K562 (cell line): ENCODE measurements around the gene COMTD1. TPM values are rescaled to one million over a fixed set of nuclear protein-coding genes. Genes with fewer than 3 reads are reported as not detected.

Experiments
- BCLAF1 ChIP-seq, 2 experiments: fragments of 450-650 bp in 1 of 2; IDR thresholded peaks; 2 replicates each; pipeline ENCODE4 v1.6.1; 2011 to 2017; ENCODE audit warnings: low read depth in 2 of 2, antibody characterized with exemption in 1 of 2, borderline replicate concordance in 1 of 2, low read length in 1 of 2, mild to moderate bottlenecking in 1 of 2, mixed read lengths in 1 of 2; ENCODE audit not compliant: control insufficient read depth in 1 of 2
- CBFA2T3 ChIP-seq: fragments of 450-650 bp; IDR thresholded peaks from 2 replicates; pipeline ENCODE4 v1.6.1; 2017
- CBX3 ChIP-seq, 2 experiments: IDR thresholded peaks; 1 replicate in 1 of 2; 2 replicates in 1 of 2; pipeline ENCODE4 v1.6.1; 2012; ENCODE audit warnings: inconsistent platforms in 2 of 2, low read length in 2 of 2, borderline replicate concordance in 1 of 2, control low read depth in 1 of 2
- HEY1 ChIP-seq: fragments of 250-450 bp; sonication (Bioruptor Pico); IDR thresholded peaks from 2 replicates; pipeline ENCODE4 v1.5.0; 2020; ENCODE audit warnings: mild to moderate bottlenecking, moderate library complexity, borderline replicate concordance
- KAT2B ChIP-seq: IDR thresholded peaks from one replicate; pipeline ENCODE4 v1.6.1; 2012; ENCODE audit warnings: low read depth, mild to moderate bottlenecking, control low read depth, inconsistent platforms, low read length, moderate library complexity
- KLF13 ChIP-seq: fragments of 450-650 bp; IDR thresholded peaks from 2 replicates; pipeline ENCODE4 v1.6.1; 2016; ENCODE audit warnings: missing genetic modification characterization, low read depth, mild to moderate bottlenecking, missing compliant biosample characterization, moderate library complexity, borderline replicate concordance
- MYBL2 ChIP-seq, 2 experiments: fragments of 450-650 bp in 1 of 2; sonication (generic) in 1 of 2; formaldehyde crosslinking in 1 of 2; IDR thresholded peaks; 2 replicates each; pipeline versions ENCODE4 v1.6.1 to v1.8.1; 2017 to 2022; ENCODE audit warnings: borderline replicate concordance in 1 of 2, inconsistent platforms in 1 of 2, low read depth in 1 of 2, mild to moderate bottlenecking in 1 of 2, missing genetic modification reagents in 1 of 2, moderate library complexity in 1 of 2
- NCOA2 ChIP-seq, 2 experiments: fragments of 450-650 bp; IDR thresholded peaks; 2 replicates each; pipeline ENCODE4 v1.6.1; 2018; ENCODE audit warnings: mild to moderate bottlenecking in 2 of 2, moderate library complexity in 1 of 2; ENCODE audit not compliant: partially characterized antibody in 2 of 2
- NFRKB ChIP-seq: fragments of 450-650 bp; IDR thresholded peaks from 2 replicates; pipeline ENCODE4 v1.6.1; 2016; ENCODE audit warnings: low read depth
- PML ChIP-seq: IDR thresholded peaks from 2 replicates; pipeline ENCODE4 v1.6.1; 2012; ENCODE audit warnings: low read length, inconsistent platforms
- RAD51 ChIP-seq: fragments of 450-650 bp; IDR thresholded peaks from 2 replicates; pipeline ENCODE4 v1.7.1; 2016; ENCODE audit warnings: low read depth, mild to moderate bottlenecking, borderline replicate concordance
- RFX7 ChIP-seq: fragments of 250-450 bp; sonication (Bioruptor Pico); IDR thresholded peaks from 2 replicates; pipeline ENCODE4 v1.5.1; 2021; ENCODE audit warnings: mild to moderate bottlenecking
- SAFB ChIP-seq: fragments of 200-400 bp; formaldehyde crosslinking; IDR thresholded peaks from 2 replicates; pipeline ENCODE4 v1.6.1; 2017; ENCODE audit warnings: low read depth, low read length, borderline replicate concordance
- SLC30A9 ChIP-seq: fragments of 250-450 bp; sonication (Bioruptor Pico); IDR thresholded peaks from 2 replicates; pipeline ENCODE4 v1.8.0; 2022; ENCODE audit warnings: mild to moderate bottlenecking, moderate library complexity
- SRF ChIP-seq, 2 experiments: fragments of 250-450, 450-650 bp in 1 of 2; sonication (Bioruptor Pico) in 1 of 2; sonication (generic) in 1 of 2; formaldehyde crosslinking; IDR thresholded peaks; 2 replicates each; pipeline versions ENCODE4 v1.5.0 to v1.5.1; 2020 to 2022; ENCODE audit warnings: mild to moderate bottlenecking in 1 of 2, missing genetic modification reagents in 1 of 2
- TAF15 ChIP-seq: fragments of 200-400 bp; formaldehyde crosslinking; IDR thresholded peaks from 2 replicates; pipeline ENCODE4 v1.6.1; 2017; ENCODE audit warnings: mild to moderate bottlenecking, low read depth, low read length, moderate library complexity
- TAL1 ChIP-seq: fragments of 450-650 bp; IDR thresholded peaks from 2 replicates; pipeline ENCODE4 v1.6.1; 2016; ENCODE audit warnings: mild to moderate bottlenecking
- USF2 ChIP-seq: sonication (generic); formaldehyde crosslinking; IDR thresholded peaks from 2 replicates; pipeline ENCODE4 v1.5.0; 2020; ENCODE audit warnings: missing genetic modification reagents
- ZSCAN32 ChIP-seq: fragments of 450-650 bp; formaldehyde crosslinking; IDR thresholded peaks from 2 replicates; pipeline ENCODE4 v1.4.0; 2020; ENCODE audit warnings: mild to moderate bottlenecking, moderate library complexity
- polyA plus RNA-seq, 8 experiments: library from polyadenylated mRNA; depleted of rRNA in 4 of 8; stranded (reverse) in 5 of 8; unstranded in 3 of 8; fragments of >200 nt; fragmentation: Nextera tagmentation in 2 of 8; fragmentation: Illumina TruSeq in 1 of 8; extraction: Ambion mirVana in 2 of 8; extraction: Trizol in 1 of 8; gene quantifications; 2 replicates each; pipeline versions ENCODE4 v1.2.1 to v1.2.3, GENCODE V29; 2011 to 2014; ENCODE audit warnings: inconsistent platforms in 1 of 8, missing spikeins in 1 of 8
- total RNA-seq, 7 experiments: library from RNA; depleted of rRNA in 6 of 7; stranded (reverse); fragments of >200 nt in 6 of 7; fragmentation: Illumina TruSeq in 2 of 7; extraction: Trizol in 2 of 7; gene quantifications; 2 replicates each; pipeline versions ENCODE4 v1.2.1 to v1.2.3, GENCODE V29; 2011 to 2021; ENCODE audit warnings: low replicate concordance in 1 of 7
- TF ChIP-seq, protein P1 (sequence below): fragments of 450-650 bp; conservative IDR thresholded peaks from 2 replicates; pipeline ENCODE4 v1.6.1; 2016; ENCODE audit warnings: missing genetic modification characterization, low read depth, mild to moderate bottlenecking, control low read depth, missing compliant biosample characterization

The COMTD1 gene
- total and polyA plus RNA-seq, 9 of the 15 experiments (the other 6 are each of a cell fraction or from before 2014, with no cell fraction given), result 0.41 to 112 (median 13.7) TPM

DNA sequence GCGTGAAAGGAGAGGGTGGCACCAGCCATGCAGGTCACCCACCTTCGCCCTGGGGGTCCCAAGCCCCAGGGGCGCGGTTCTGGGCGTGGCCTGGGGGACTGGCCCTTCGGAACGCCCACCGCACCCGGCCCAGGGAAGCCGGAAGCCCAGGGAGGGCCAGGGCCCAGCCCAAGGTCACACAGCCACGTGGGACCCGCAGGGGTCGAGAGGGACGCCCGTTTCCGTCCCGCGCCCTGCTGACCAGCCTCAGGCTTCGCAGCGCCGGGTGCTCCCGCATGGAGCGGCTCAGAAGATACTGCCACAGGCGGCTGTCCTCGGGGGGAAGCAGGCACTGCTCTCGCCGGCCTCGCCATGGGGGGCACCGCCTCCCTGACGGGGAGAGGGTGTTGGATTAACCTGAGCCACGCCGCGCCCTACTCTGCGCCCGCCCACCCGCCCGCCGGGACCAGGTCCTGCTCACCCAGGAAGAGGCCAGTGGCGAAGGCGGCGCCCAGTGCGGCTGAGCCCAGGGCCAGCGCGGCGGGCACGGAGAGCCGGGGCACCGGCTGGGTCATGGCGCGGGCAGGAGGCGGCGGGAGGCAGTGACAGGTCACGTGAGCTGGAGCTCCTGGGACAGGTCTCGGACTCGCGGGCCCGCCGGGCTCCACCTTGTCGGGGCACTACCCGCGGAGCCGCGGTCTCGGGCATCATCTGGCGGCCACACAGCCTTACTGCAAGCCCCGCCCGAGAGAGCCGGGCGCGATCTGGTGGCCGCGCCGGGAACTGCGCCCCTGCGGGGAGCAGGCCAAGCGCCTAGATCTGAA lies at the start of gene COMTD1 (continued):
- TF ChIP-seq, protein P1, sequence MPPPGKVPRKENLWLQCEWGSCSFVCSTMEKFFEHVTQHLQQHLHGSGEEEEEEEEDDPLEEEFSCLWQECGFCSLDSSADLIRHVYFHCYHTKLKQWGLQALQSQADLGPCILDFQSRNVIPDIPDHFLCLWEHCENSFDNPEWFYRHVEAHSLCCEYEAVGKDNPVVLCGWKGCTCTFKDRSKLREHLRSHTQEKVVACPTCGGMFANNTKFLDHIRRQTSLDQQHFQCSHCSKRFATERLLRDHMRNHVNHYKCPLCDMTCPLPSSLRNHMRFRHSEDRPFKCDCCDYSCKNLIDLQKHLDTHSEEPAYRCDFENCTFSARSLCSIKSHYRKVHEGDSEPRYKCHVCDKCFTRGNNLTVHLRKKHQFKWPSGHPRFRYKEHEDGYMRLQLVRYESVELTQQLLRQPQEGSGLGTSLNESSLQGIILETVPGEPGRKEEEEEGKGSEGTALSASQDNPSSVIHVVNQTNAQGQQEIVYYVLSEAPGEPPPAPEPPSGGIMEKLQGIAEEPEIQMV (tag), result no peak
- TF ChIP-seq NFRKB (peak; percentile 61; the same call in 1 of the 2 replicates), USF2 (CRISPR knock-in tag) (peak; percentile 93), PML (no peak), SLC30A9 (0 out of 2 replicates have a peak, but pooled peaks have one; percentile 28), SAFB (peak; percentile 76), ZSCAN32 (CRISPR knock-in tag) (peak; percentile 55; the same call in 1 of the 2 replicates), CBX3 (IDR thresholded peaks at IDR 0.05; ENCODE audit: borderline replicate concordance in 1 of 2, low read length in 2 of 2) (peak in 1 of 2 experiments; percentile 68; a peak in 1 of 3 replicates), CBFA2T3 (0 out of 2 replicates have a peak, but pooled peaks have one; percentile 4), RFX7 (no peak), NCOA2 (IDR thresholded peaks at IDR 0.05; ENCODE audit: partially characterized antibody in 2 of 2) (no peak), SRF (CRISPR knock-in tag; IDR thresholded peaks at IDR 0.05) (0 out of 4 replicates have a peak, but pooled peaks of 1 of the 2 experiments have one; percentile 56), KAT2B (no peak), RAD51 (peak; percentile 89), TAF15 (no peak), TAL1 (no peak), MYBL2 (IDR thresholded peaks at IDR 0.05; ENCODE audit: low read depth) (no peak), MYBL2 (CRISPR knock-in tag; IDR thresholded peaks at IDR 0.05; ENCODE audit: borderline replicate concordance) (no peak), KLF13 (0 out of 2 replicates have a peak, but pooled peaks have one; percentile 12), BCLAF1 (IDR thresholded peaks at IDR 0.05; ENCODE audit: borderline replicate concordance in 1 of 2, control insufficient read depth in 1 of 2, low read depth in 2 of 2, low read length in 1 of 2) (peak in 1 of 2 experiments; percentile 49; a peak in 1 of 4 replicates), HEY1 (CRISPR knock-in tag) (0 out of 2 replicates have a peak, but pooled peaks have one; percentile 42)
